Peyer's patch (tissue), 4 donors: ENCODE data around the gene PAK4.

Source experiments
- POLR2A ChIP-seq, 2 donors: fragments of 450-650 bp; IDR thresholded peaks; one replicate each; pipeline ENCODE4 v1.5.1; 2017; ENCODE audit warnings: antibody characterized with exemption in 2 of 2, mild to moderate bottlenecking in 2 of 2, moderate library complexity in 2 of 2
- TF ChIP-seq, protein P1 (sequence below), 6 experiments: fragments of 450-650 bp in 4 of 6; fragments of 200-600 bp in 2 of 6; sonication (generic) in 1 of 6; IDR thresholded peaks; one replicate each; pipeline ENCODE4 v1.5.1; 2017 to 2019; ENCODE audit warnings: antibody characterized with exemption in 6 of 6, mild to moderate bottlenecking in 3 of 6, moderate library complexity in 1 of 6

DNA sequence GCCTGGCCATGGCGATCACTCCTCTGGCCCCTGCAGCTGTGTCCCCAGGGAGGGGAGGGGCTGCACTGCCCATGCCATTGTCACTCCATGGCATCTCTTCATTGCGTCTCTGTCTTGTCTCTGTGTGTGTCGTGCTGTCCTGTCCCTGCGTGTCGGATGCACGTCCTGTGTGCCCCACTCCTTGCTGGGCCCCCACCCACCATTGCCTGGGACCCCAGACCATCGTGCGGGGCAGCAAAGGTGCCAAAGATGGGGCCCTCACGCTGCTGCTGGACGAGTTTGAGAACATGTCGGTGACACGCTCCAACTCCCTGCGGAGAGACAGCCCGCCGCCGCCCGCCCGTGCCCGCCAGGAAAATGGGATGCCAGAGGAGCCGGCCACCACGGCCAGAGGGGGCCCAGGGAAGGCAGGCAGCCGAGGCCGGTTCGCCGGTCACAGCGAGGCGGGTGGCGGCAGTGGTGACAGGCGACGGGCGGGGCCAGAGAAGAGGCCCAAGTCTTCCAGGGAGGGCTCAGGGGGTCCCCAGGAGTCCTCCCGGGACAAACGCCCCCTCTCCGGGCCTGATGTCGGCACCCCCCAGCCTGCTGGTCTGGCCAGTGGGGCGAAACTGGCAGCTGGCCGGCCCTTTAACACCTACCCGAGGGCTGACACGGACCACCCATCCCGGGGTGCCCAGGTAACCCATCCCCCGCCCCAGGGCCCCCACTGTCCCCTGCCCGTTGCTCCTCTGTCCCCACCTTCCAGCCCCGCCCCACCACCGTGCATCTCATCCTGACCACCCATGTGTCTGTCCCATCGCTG, 47.3 kb downstream of the PAK4 start:
- TF ChIP-seq, protein P1, sequence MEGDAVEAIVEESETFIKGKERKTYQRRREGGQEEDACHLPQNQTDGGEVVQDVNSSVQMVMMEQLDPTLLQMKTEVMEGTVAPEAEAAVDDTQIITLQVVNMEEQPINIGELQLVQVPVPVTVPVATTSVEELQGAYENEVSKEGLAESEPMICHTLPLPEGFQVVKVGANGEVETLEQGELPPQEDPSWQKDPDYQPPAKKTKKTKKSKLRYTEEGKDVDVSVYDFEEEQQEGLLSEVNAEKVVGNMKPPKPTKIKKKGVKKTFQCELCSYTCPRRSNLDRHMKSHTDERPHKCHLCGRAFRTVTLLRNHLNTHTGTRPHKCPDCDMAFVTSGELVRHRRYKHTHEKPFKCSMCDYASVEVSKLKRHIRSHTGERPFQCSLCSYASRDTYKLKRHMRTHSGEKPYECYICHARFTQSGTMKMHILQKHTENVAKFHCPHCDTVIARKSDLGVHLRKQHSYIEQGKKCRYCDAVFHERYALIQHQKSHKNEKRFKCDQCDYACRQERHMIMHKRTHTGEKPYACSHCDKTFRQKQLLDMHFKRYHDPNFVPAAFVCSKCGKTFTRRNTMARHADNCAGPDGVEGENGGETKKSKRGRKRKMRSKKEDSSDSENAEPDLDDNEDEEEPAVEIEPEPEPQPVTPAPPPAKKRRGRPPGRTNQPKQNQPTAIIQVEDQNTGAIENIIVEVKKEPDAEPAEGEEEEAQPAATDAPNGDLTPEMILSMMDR (IDR thresholded peaks at IDR 0.05) = no peak
- no peak for TF ChIP-seq POLR2A (IDR thresholded peaks at IDR 0.05)
